Measurements from ENCODE around the gene ZNF223. TPM values are rescaled to one million over a fixed set of nuclear protein-coding genes. Genes with fewer than 3 reads are reported as not detected.

ZNF223 gene
- total and polyA plus RNA-seq, 8 donors: 0.95 to 4.7 (median 1.9) TPM

GRCh38 chr19:44024900-44025216 lies 27.0 kb upstream of the ZNF223 start:
- H3K27ac ChIP-seq: no peak overlapping the region
- H3K27me3 ChIP-seq: no peaks in the 10 kb centered on the region
- intact Hi-C loops (cut with DNase I): no loop called here
- ATAC-seq (no peak), DNase-seq (no peak), FAIRE-seq (no peak)
- H3K4me1 ChIP-seq: peaks cover 0 to 8% (median 0%) of the 10 kb centered on the region in 3 donors
- 40 to 41% methylated on average over 4 of the region's 4 CpGs for WGBS, 2 donors
- no peak for TF ChIP-seq CTCF (IDR thresholded peaks at IDR 0.05)
- peaks cover 0 to 29% (median 7%) of the 10 kb centered on the region in 3 donors for H3K36me3 ChIP-seq
- peak overlapping the region; percentile 49 to 81 (median 58) for H3K4me3 ChIP-seq
- peaks cover 0 to 5% (median 0%) of the 10 kb centered on the region in 4 donors for H3K9me3 ChIP-seq

- intact Hi-C loops (cut with DNase I): no loop called here
- H3K9me3 ChIP-seq: peaks cover 0 to 5% (median 0%) of the 10 kb centered on the region in 4 donors
- FAIRE-seq (peak; percentile 57), ATAC-seq (peak; percentile 100), DNase-seq (peak; percentile 72 to 90 (median 78))
- 1% methylated on average over 37 of the region's 37 CpGs for WGBS, 2 donors
- H3K27ac ChIP-seq: no peak within 1 kb of the TSS
- peaks cover 0 to 8% (median 0%) of the 10 kb centered on the region in 3 donors for H3K4me1 ChIP-seq
- peaks cover 0 to 35% (median 7%) of the 10 kb centered on the region in 3 donors for H3K36me3 ChIP-seq
- H3K4me3 ChIP-seq: peak within 1 kb of the TSS; percentile 49 to 81 (median 58)
- no peak for TF ChIP-seq CTCF (IDR thresholded peaks at IDR 0.05)
- H3K27me3 ChIP-seq: no peaks in the 10 kb centered on the region
Observed at GRCh38 chr19:44025217-44025936, 26.5 kb upstream of the ZNF223 start, which contains the start of gene ZNF222. TSS of gene ZNF222 (plus strand) at chr19:44025379. CDS start at chr19:44025437, 58 bp downstream.

- ATAC-seq (no peak), DNase-seq (no peak), FAIRE-seq (no peak)
- peaks cover 0 to 5% (median 0%) of the 10 kb centered on the region in 4 donors for H3K9me3 ChIP-seq
- intact Hi-C loops (cut with DNase I): no loop called here
- H3K4me3 ChIP-seq: no peak overlapping the region
- 96 to 98% methylated on average over 6 of the region's 6 CpGs for WGBS, 2 donors
- peaks cover 0 to 46% (median 17%) of the 10 kb centered on the region in 3 donors for H3K36me3 ChIP-seq
- TF ChIP-seq CTCF (IDR thresholded peaks at IDR 0.05): no peak
- H3K4me1 ChIP-seq: peaks cover 0 to 8% (median 0%) of the 10 kb centered on the region in 3 donors
- no peak overlapping the region for H3K27ac ChIP-seq
- no peaks in the 10 kb centered on the region for H3K27me3 ChIP-seq
Observed at GRCh38 chr19:44026622-44027021, 25.2 kb upstream of the ZNF223 start.

GRCh38 chr19:44032001-44032610 lies 19.7 kb upstream of the ZNF223 start:
- DNase-seq (no peak), FAIRE-seq (no peak), ATAC-seq (no peak)
- H3K4me1 ChIP-seq: no peaks in the 10 kb centered on the region
- intact Hi-C loops (cut with DNase I): no loop called here
- WGBS, 2 donors: 83% methylated on average over 1 of the region's 1 CpG
- H3K4me3 ChIP-seq: no peak overlapping the region
- no peaks in the 10 kb centered on the region for H3K27me3 ChIP-seq
- H3K36me3 ChIP-seq: peaks cover 0 to 52% (median 17%) of the 10 kb centered on the region in 3 donors
- peaks cover 0 to 10% (median 4%) of the 10 kb centered on the region in 4 donors for H3K9me3 ChIP-seq
- TF ChIP-seq CTCF (IDR thresholded peaks at IDR 0.05): no peak
- H3K27ac ChIP-seq: no peak overlapping the region

GRCh38 chr19:44042147-44042546 lies 9.7 kb upstream of the ZNF223 start:
- Histone ChIP-seq H3K4me3 (no peak overlapping the region), H3K27me3 (no peaks in the 10 kb centered on the region), H3K4me1 (no peaks in the 10 kb centered on the region), H3K9me3 (no peaks in the 10 kb centered on the region), H3K36me3 (no peaks in the 10 kb centered on the region), H3K27ac (no peak overlapping the region)
- no peak for TF ChIP-seq CTCF (IDR thresholded peaks at IDR 0.05)
- DNase-seq (no peak), FAIRE-seq (no peak), ATAC-seq (no peak)
- 40 to 49% methylated on average over 2 of the region's 2 CpGs for WGBS, 2 donors
- intact Hi-C loops (cut with DNase I): no loop called here

Measured in pancreas (tissue), 10 donors.